ENCODE measurements around the gene CCDC184. TPM values are rescaled to one million over a fixed set of nuclear protein-coding genes. Genes with fewer than 3 reads are reported as not detected.
"Not testable (repeated sequence)": the region's sequence is repeated elsewhere in the genome, so short reads cannot be mapped to it uniquely, and the experiment has no call there.

Gene CCDC184
- total RNA-seq, 1 donor from 2014 or later: not detected

DNA sequence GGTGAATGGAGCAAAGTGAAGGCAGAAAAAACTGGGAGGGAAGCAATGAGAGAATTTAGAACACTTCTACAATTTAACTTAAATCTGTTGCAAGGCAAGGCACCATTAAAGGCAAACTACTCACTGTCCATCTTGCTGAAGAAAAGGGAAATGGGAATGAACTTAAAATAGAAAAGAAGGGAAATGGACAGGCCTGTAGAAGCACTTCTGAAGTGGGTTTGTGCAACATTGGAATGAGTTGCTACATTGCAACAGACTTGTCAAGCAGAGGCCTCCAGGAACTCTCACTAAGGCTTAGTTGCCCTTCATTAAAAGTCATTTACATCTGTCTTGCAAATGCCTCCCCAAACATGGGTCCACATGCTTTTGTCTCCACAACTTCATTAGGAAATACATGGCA, 33.3 kb downstream of the CCDC184 start:
- DNase-seq: no peak

DNA sequence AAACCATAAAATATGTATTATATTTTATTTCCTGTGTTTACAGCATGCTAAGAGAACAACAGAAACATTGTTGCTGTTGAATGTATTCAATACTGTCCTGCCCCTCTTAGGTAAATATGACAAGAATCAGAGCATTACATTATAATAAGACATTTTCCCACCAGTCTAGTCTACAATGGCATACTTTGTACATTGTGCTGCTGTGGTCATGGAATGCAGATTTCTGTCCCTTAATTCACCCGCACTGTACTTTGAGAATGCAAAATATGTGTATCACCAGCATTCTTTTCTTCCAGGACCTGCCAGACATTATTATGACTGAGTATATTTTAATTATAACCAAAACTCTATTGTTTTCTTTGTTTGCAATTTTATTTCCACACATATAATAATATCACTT, 36.2 kb downstream of the CCDC184 start:
- DNase-seq: no peak

DNA sequence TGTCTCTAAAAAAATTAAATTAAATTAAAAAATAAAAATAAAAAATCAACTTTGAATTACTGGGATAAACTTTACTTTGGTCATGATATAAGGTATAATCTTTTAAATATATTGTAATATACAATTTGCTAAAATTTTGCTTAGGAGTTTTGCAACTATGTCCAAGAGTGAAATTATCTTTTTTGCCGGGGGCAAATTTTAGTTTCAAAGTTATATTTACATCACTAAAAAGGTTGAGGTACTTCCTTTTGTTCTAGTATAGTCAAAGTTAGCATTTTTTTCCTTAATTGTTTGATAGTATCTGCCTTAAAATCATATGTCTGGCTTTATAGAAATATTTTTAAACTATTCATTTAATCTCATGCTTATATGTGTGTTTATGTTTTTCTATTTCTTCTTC, 37.3 kb downstream of the CCDC184 start:
- DNase-seq: no peak

DNA sequence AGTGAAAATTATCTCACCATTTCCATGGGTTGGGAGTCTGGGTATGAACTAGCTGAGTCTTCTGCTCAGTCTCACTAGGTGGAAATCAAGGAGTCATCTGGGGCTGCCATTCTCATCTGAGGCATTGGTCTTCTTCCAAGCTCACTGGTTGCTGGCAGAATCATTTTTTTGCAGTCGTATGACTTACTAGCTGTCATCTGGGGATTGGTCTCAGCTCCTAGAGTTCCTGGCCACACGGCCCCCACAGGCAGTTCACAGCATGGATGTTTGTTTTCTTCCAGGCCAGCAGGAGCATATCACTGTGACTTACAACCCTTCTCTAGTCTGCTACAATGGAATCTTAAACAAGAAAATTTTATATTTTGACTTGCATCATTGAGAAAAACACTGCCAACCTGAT, 38.2 kb downstream of the CCDC184 start:
- no peak for DNase-seq

DNA sequence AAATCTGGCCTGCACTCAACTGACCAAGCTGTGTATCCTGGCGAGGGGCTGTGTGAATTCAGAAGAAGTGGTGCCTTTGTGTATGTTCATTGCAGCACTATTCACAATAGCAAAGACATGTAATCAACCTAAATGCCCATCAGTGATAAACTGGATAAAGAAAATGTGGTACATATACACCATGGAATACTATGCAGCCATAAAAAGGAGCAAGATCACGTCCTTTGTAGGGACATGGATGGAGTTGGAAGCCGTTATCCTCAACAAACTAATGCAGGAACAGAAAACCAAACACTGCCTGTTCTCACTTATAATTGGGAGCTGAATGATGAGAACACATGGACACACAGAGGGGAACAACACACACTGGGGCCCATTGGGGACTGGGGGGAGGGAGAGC, 41.1 kb downstream of the CCDC184 start:
- DNase-seq: not testable (repeated sequence)

DNA sequence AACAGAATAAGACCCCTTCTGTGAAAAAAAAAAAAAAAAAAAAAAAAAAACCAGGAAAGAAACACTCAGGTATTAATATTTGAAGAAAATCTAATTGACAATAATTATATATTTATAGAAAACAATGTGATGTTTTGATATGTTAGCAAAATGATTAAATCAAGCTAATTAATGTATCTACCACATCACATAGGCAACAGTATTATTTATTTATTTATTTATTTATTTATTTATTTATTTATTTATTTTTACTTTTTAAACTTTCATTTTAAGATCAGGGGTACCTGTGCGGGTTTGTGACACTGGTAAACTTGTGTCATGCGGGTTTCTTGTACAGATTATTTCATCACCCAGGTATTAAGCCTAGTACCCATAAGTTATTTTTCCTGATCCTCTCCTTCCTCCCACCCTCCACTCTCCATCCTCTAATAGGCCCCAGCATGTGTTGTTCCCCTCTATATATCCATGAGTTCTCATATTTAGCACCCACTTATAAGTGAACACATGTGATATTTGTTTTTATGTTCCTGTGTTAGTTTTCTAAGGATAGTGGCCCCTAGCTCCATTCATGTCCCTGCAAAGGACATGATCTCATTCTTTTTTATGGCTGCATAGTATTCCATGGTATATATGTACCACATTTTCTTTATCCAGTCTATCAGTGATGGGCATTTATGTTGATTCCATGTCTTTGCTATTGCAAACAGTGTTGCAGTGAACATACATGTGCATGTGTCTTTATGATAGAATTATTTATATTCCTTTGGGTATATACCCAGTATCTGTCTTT, 47.9 kb downstream of the CCDC184 start:
- not testable (repeated sequence) for DNase-seq

Other genes starting within 250 kb of the CCDC184 start
- gene TMEM106C, start 220.0 kb upstream of the CCDC184 start, total RNA-seq: 74.4 and 84.6 TPM in 2 replicates
- not detected in 2 replicates for gene COL2A1, start 179.2 kb upstream of the CCDC184 start, total RNA-seq
- gene SENP1, start 77.6 kb upstream of the CCDC184 start, total RNA-seq: 15.1 and 15.7 TPM in 2 replicates
- 57.0 and 70.2 TPM in 2 replicates for gene PFKM, start 64.3 kb upstream of the CCDC184 start, total RNA-seq
- 18.2 and 24.0 TPM in 2 replicates for gene ASB8, start 26.1 kb upstream of the CCDC184 start, total RNA-seq
- gene OR10AD1, start 19.6 kb downstream of the CCDC184 start, total RNA-seq: 0.09 TPM in 1 of 2 replicates, not detected in the other
- 3.1 and 4.3 TPM in 2 replicates for gene ZNF641, start 167.3 kb downstream of the CCDC184 start, total RNA-seq

All from dermis blood vessel endothelial cell (primary cell).